B cell (primary cell): ENCODE data around the gene PPP5C. TPM values are rescaled to one million over a fixed set of nuclear protein-coding genes. Genes with fewer than 3 reads are reported as not detected.
A peak's percentile ranks its signal among the peaks of the same experiment; 100 is the strongest.

Experiments
- ATAC-seq: fragments of 200-7000 bp; cut with Tn5 transposase; one replicate; pipeline ENCODE4 v1.10.0; 2021; ENCODE audit warnings: low read depth, mild to moderate bottlenecking, moderate number of reproducible peaks, moderate library complexity
- CTCF ChIA-PET: fragments of 350-600 bp; sonication (Branson Sonifier 250); formaldehyde crosslinking; loops from one replicate; lab custom pipeline; 2021; ENCODE audit warnings: antibody characterized with exemption, inconsistent platforms; lab: Charles Lee
- POLR2A ChIA-PET: fragments of 350-600 bp; sonication (Branson Sonifier 250); formaldehyde crosslinking; loops from one replicate; lab custom pipeline; 2021; ENCODE audit warnings: antibody characterized with exemption; lab: Charles Lee
- DNase-seq: peaks from one replicate; pipeline ENCODE4 v3.0.0; 2013
- H2AFZ ChIP-seq: 2 replicates; pipeline ENCODE4 v1.6.1; 2012; ENCODE audit warnings: mild to moderate bottlenecking, low read depth, low read length; ENCODE audit not compliant: insufficient read depth, poor library complexity, severe bottlenecking
- H3K27ac ChIP-seq, 2 donors: 1 replicate in 1 of 2; 2 replicates in 1 of 2; pipeline ENCODE4 v1.5.1; 2012 to 2013; ENCODE audit warnings: low read length in 2 of 2, mild to moderate bottlenecking in 2 of 2, moderate library complexity in 1 of 2
- H3K27me3 ChIP-seq, 4 experiments: fragments of 200-600 bp in 1 of 4; sonication (generic) in 1 of 4; replicated peaks in 1 of 4; 1 replicate in 2 of 4; 2 replicates in 2 of 4; pipeline versions ENCODE4 v1.6.1 to v1.7.0; 2013 to 2016; ENCODE audit warnings: low read length in 3 of 4, mild to moderate bottlenecking in 2 of 4, mixed read lengths in 1 of 4, moderate library complexity in 1 of 4; ENCODE audit not compliant: insufficient read depth in 4 of 4, control insufficient read depth in 3 of 4; ENCODE audit errors: control extremely low read depth in 1 of 4
- H3K36me3 ChIP-seq, 2 experiments: replicated peaks in 1 of 2; 1 replicate in 1 of 2; 2 replicates in 1 of 2; pipeline versions ENCODE4 v1.6.1 to v1.7.1; 2013; ENCODE audit warnings: low read length in 1 of 2; ENCODE audit not compliant: insufficient read depth in 2 of 2, control insufficient read depth in 1 of 2; ENCODE audit errors: control extremely low read depth in 1 of 2, extremely low read depth in 1 of 2
- H3K4me1 ChIP-seq, 2 donors: fragments of 200-600 bp in 1 of 2; sonication (generic) in 1 of 2; 1 replicate in 1 of 2; 2 replicates in 1 of 2; pipeline versions ENCODE4 v1.5.1 to v1.6.1; 2013 to 2017; ENCODE audit warnings: low read length in 2 of 2; ENCODE audit not compliant: control insufficient read depth in 2 of 2, insufficient read depth in 2 of 2
- H3K4me2 ChIP-seq: replicated peaks from 2 replicates; pipeline ENCODE3; 2012; ENCODE audit warnings: mild to moderate bottlenecking, low read depth, low read length; ENCODE audit not compliant: poor library complexity, severe bottlenecking
- H3K4me3 ChIP-seq, 5 experiments: fragments of 200-600 bp in 1 of 5; sonication (generic) in 1 of 5; 1 replicate in 3 of 5; 2 replicates in 2 of 5; pipeline versions ENCODE4 v1.5.1 to v1.7.0; 2011 to 2016; ENCODE audit warnings: low read length in 4 of 5, mild to moderate bottlenecking in 4 of 5, low read depth in 2 of 5, control low read depth in 1 of 5, moderate library complexity in 1 of 5; ENCODE audit not compliant: insufficient read depth in 1 of 5; ENCODE audit errors: control extremely low read depth in 1 of 5, extremely low read depth in 1 of 5
- H3K79me2 ChIP-seq: fragments of 200-600 bp; sonication (generic); one replicate; pipeline ENCODE4 v1.6.0; 2016; ENCODE audit warnings: low read length; ENCODE audit not compliant: control insufficient read depth, insufficient read depth
- H3K9ac ChIP-seq: fragments of 200-600 bp; sonication (generic); 2 replicates; pipeline ENCODE4 v1.6.1; 2017; ENCODE audit warnings: mild to moderate bottlenecking, low read length, moderate library complexity
- H3K9me3 ChIP-seq, 3 donors: one replicate each; pipeline versions ENCODE4 v1.6.1 to v1.7.1; 2013; ENCODE audit warnings: low read length in 2 of 3; ENCODE audit not compliant: control insufficient read depth in 2 of 3, insufficient read depth in 1 of 3; ENCODE audit errors: control extremely low read depth in 1 of 3
- H4K20me1 ChIP-seq: 2 replicates; pipeline ENCODE4 v1.6.0; 2012; ENCODE audit warnings: mild to moderate bottlenecking, low read length; ENCODE audit not compliant: insufficient read depth, control insufficient read depth, poor library complexity, severe bottlenecking
- H3K27ac Mint-ChIP-seq: one replicate; pipeline ENCODE4 v1.8.0; 2021; ENCODE audit warnings: mixed read lengths
- H3K27me3 Mint-ChIP-seq: one replicate; pipeline ENCODE4 v1.8.0; 2021; ENCODE audit warnings: mixed read lengths
- H3K4me1 Mint-ChIP-seq: one replicate; pipeline ENCODE4 v1.8.0; 2021; ENCODE audit warnings: mixed read lengths
- H3K4me3 Mint-ChIP-seq: one replicate; pipeline ENCODE4 v1.8.0; 2021; ENCODE audit warnings: mixed read lengths
- H3K9me3 Mint-ChIP-seq: one replicate; pipeline ENCODE4 v1.8.0; 2022; ENCODE audit warnings: mixed read lengths; ENCODE audit not compliant: insufficient read depth
- EZH2 ChIP-seq: IDR thresholded peaks from 2 replicates; pipeline ENCODE4 v1.6.1; 2012; ENCODE audit warnings: borderline replicate concordance, low read depth, mild to moderate bottlenecking, moderate library complexity, low read length; ENCODE audit not compliant: insufficient read depth, poor library complexity, severe bottlenecking
- whole genome bisulfite sequencing: methylation state at CpG from one replicate; pipeline ENCODE4 v1.1.5; 2013; ENCODE audit warnings: missing lambda C conversion rate; ENCODE audit not compliant: insufficient coverage; 5-methylcytosine and 5-hydroxymethylcytosine counted together
- intact Hi-C: fragments of 100-400 bp; cut with micrococcal nuclease; formaldehyde crosslinking; loops from one replicate; pipeline ENCODE4 v1.10.0; 2022
- polyA minus RNA-seq: library from RNA; depleted of rRNA, polyadenylated mRNA; stranded (reverse); fragments of >200 nt; gene quantifications from 2 replicates; pipeline ENCODE4 v1.2.3, GENCODE V29; 2012
- polyA plus RNA-seq: library from polyadenylated mRNA; depleted of rRNA; stranded (reverse); fragments of >200 nt; gene quantifications from 2 replicates; pipeline ENCODE4 v1.2.3, GENCODE V29; 2012
- total RNA-seq, 2 donors: library from RNA; stranded (reverse); fragments of 120-200 nt in 1 of 2; gene quantifications; 1 replicate in 1 of 2; 2 replicates in 1 of 2; pipeline versions ENCODE4 v1.2.3 to v1.2.4, GENCODE V29; 2013 to 2022
- TF ChIP-seq, protein P1 (sequence below): fragments of 200-600 bp; IDR thresholded peaks from one replicate; pipeline ENCODE4 v1.8.0; 2022; ENCODE audit warnings: antibody characterized with exemption, mild to moderate bottlenecking

The PPP5C gene
- total RNA-seq: 51.2 and 58.6 TPM in 2 replicates
- total RNA-seq (2013): 28.2 TPM
- 70.5 and 115 TPM in 2 replicates for polyA plus RNA-seq
- polyA minus RNA-seq: 37.1 and 71.8 TPM in 2 replicates

DNA sequence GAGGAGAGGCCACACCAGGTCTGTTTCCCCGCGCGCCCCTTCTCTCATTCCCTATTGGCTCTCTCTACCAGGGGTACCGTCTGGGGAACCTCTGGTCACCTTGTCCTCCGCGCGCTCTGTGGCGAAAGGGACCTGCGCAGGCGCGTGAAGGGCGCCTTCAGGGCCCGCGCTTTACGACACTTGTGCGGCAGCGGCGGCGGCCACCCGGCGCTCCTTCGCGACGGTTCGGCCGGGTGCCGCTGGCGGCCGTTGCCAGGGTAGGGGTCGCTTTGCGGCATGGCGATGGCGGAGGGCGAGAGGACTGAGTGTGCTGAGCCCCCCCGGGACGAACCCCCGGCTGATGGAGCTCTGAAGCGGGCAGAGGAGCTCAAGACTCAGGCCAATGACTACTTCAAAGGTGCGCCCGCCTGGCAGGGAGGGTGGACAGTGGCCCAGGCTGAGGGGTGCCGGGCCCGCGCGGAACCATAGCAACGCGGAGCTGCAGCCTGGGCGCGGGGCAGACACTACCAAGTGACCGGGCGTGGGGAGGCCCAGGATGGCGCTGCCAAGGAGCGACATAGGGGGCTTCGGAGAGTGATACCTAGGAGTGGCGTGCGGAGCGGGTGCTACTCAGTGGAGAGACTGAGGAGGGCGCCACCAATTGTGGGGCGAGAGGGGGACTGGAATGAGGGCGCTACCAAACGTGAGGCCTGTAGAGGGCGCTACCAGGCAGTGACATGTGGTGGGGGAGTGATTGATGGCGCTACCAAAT lies at the start of gene PPP5C:
Gene PPP5C, plus strand, starts transcription at position 267 of the 751 bp plus-strand sequence. Its CDS starts 10 bp downstream, at position 277.
- peaks cover 55% of the 10 kb centered on the region for H3K79me2 ChIP-seq
- H2AFZ ChIP-seq: peak within 1 kb of the TSS; percentile 96
- POLR2A ChIA-PET: no interaction called here
- peak within 1 kb of the TSS; percentile 59 to 86 for H3K27ac ChIP-seq
- ATAC-seq (peak; percentile 81), DNase-seq (peak; percentile 92)
- TF ChIP-seq, protein P1, sequence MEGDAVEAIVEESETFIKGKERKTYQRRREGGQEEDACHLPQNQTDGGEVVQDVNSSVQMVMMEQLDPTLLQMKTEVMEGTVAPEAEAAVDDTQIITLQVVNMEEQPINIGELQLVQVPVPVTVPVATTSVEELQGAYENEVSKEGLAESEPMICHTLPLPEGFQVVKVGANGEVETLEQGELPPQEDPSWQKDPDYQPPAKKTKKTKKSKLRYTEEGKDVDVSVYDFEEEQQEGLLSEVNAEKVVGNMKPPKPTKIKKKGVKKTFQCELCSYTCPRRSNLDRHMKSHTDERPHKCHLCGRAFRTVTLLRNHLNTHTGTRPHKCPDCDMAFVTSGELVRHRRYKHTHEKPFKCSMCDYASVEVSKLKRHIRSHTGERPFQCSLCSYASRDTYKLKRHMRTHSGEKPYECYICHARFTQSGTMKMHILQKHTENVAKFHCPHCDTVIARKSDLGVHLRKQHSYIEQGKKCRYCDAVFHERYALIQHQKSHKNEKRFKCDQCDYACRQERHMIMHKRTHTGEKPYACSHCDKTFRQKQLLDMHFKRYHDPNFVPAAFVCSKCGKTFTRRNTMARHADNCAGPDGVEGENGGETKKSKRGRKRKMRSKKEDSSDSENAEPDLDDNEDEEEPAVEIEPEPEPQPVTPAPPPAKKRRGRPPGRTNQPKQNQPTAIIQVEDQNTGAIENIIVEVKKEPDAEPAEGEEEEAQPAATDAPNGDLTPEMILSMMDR: peak; percentile 71
- no peak for TF ChIP-seq EZH2
- H3K27me3 Mint-ChIP-seq: peaks cover 9% of the 10 kb centered on the region
- peaks cover 0 to 3% (median 0%) of the 10 kb centered on the region in 3 donors for H3K9me3 ChIP-seq
- intact Hi-C loops: loop anchor here (1.0 kb wide), 1 partner anchor 48 kb away; no protein-coding TSS in a partner anchor
- H3K4me3 ChIP-seq: peak within 1 kb of the TSS; percentile 70 to 99 (median 90)
- peak within 1 kb of the TSS; percentile 83 for H3K4me2 ChIP-seq
- CTCF ChIA-PET: interaction anchor here (0.7 to 1.7 kb wide), 4 partner anchors 11 to 1621 kb away, joined by 3 to 4 read pairs (median 3); no protein-coding TSS in a partner anchor
- H3K4me1 ChIP-seq: peaks cover 48 to 55% of the 10 kb centered on the region in 2 donors
- H3K27me3 ChIP-seq: no peaks in the 10 kb centered on the region
- WGBS: under 1% methylated on average over 62 of the region's 62 CpGs
- no peaks in the 10 kb centered on the region for H3K9me3 Mint-ChIP-seq
- H3K4me1 Mint-ChIP-seq: peaks cover 56% of the 10 kb centered on the region
- H3K9ac ChIP-seq: peak within 1 kb of the TSS; percentile 93
- no peaks in the 10 kb centered on the region for H3K36me3 ChIP-seq
- peak within 1 kb of the TSS; percentile 95 for H3K4me3 Mint-ChIP-seq
- peak within 1 kb of the TSS; percentile 92 for H3K27ac Mint-ChIP-seq
- H4K20me1 ChIP-seq: peaks cover 13% of the 10 kb centered on the region
